Measurements from ENCODE around the gene TMED9. TPM values are rescaled to one million over a fixed set of nuclear protein-coding genes. Genes with fewer than 3 reads are reported as not detected.
A peak's percentile ranks its signal among the peaks of the same experiment; 100 is the strongest.
"Not testable (repeated sequence)": the region's sequence is repeated elsewhere in the genome, so short reads cannot be mapped to it uniquely, and the experiment has no call there.

TMED9 gene
- total and polyA plus RNA-seq, 3 experiments from 2014 or later = 138 to 142 (median 140) TPM

- H3K4me3 Mint-ChIP-seq; H3K27me3 ChIP-seq (ENCODE audit: insufficient read depth, low read length, poor library complexity, severe bottlenecking); H3K36me3 ChIP-seq (ENCODE audit: insufficient read depth, low read length); H3K27ac Mint-ChIP-seq; H3K4me3 ChIP-seq (ENCODE audit: low read length); CTCF ChIA-PET; H3K9me3 Mint-ChIP-seq; H3K27me3 Mint-ChIP-seq; POLR2A ChIA-PET; H3K27ac ChIP-seq (ENCODE audit: low read depth, low read length); H3K36me3 Mint-ChIP-seq; H3K9me3 ChIP-seq (ENCODE audit: low read length); DNase-seq; H3K4me1 ChIP-seq (ENCODE audit: insufficient read depth, low read length): not testable (repeated sequence)
- peaks cover 16 to 29% (median 24%) of the 10 kb centered on the region in 3 donors for H3K4me1 Mint-ChIP-seq
Observed at GRCh38 chr5:177559446-177559941, 32.5 kb upstream of the TMED9 start.

DNA sequence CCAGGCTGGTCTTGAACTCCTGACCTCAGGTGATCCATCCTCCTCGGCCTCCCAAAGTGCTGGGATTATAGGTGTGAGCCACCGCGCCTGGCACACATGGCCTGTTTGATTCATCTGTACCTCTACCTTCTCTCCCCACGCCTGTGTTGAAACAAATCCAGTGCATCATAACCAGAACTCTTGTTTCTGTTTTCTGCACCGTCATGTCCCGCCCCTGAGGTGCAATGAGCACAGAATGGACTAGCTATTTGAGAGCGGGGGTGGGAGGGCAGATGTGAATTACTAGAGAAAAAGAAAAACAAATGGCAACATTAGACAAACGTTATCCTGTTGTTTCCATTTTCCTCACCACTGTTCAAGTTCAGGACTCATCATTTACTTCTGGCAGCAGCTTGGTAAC, 27.0 kb upstream of the TMED9 start:
- Histone ChIP-seq H3K36me3 (ENCODE audit: insufficient read depth, low read length) (no peaks in the 10 kb centered on the region), H3K9me3 (ENCODE audit: low read length) (no peaks in the 10 kb centered on the region), H3K4me1 (ENCODE audit: insufficient read depth, low read length) (no peaks in the 10 kb centered on the region), H3K27ac (ENCODE audit: low read depth, low read length) (no peak overlapping the region), H3K27me3 (ENCODE audit: insufficient read depth, low read length, poor library complexity, severe bottlenecking) (no peaks in the 10 kb centered on the region), H3K4me3 (ENCODE audit: low read length) (no peak overlapping the region)
- CTCF ChIA-PET = interaction anchor here (0.7 kb wide), 1 partner anchor 40 kb away, joined by 3 read pairs; no protein-coding TSS in a partner anchor
- Mint-ChIP-seq H3K27ac (no peak overlapping the region), H3K4me1 (no peaks in the 10 kb centered on the region), H3K27me3 (peaks cover 7 to 23% of the 10 kb centered on the region in 2 donors), H3K36me3 (no peaks in the 10 kb centered on the region), H3K4me3 (no peak overlapping the region), H3K9me3 (no peaks in the 10 kb centered on the region)
- POLR2A ChIA-PET = interaction anchor here (0.7 kb wide), 1 partner anchor 986 kb away, joined by 4 read pairs; no protein-coding TSS in a partner anchor
- no peak for DNase-seq

- no peaks in the 10 kb centered on the region for H3K4me1 Mint-ChIP-seq
- H3K9me3 Mint-ChIP-seq = no peaks in the 10 kb centered on the region
- peak overlapping the region in 2 of 8 donors; percentile 6 to 56 for H3K27ac Mint-ChIP-seq
- Histone ChIP-seq H3K4me1 (ENCODE audit: insufficient read depth, low read length) (no peaks in the 10 kb centered on the region), H3K27ac (ENCODE audit: low read depth, low read length) (no peak overlapping the region), H3K4me3 (ENCODE audit: low read length) (no peak overlapping the region), H3K36me3 (ENCODE audit: insufficient read depth, low read length) (no peaks in the 10 kb centered on the region), H3K27me3 (ENCODE audit: insufficient read depth, low read length, poor library complexity, severe bottlenecking) (no peaks in the 10 kb centered on the region), H3K9me3 (ENCODE audit: low read length) (no peaks in the 10 kb centered on the region)
- no peaks in the 10 kb centered on the region for H3K36me3 Mint-ChIP-seq
- H3K4me3 Mint-ChIP-seq = no peak overlapping the region
- DNase-seq = no peak
- POLR2A ChIA-PET = no interaction called here
- CTCF ChIA-PET = no interaction called here
- H3K27me3 Mint-ChIP-seq = peaks cover 9 to 23% of the 10 kb centered on the region in 2 donors
Observed at GRCh38 chr5:177568326-177568725, 23.7 kb upstream of the TMED9 start.

DNA sequence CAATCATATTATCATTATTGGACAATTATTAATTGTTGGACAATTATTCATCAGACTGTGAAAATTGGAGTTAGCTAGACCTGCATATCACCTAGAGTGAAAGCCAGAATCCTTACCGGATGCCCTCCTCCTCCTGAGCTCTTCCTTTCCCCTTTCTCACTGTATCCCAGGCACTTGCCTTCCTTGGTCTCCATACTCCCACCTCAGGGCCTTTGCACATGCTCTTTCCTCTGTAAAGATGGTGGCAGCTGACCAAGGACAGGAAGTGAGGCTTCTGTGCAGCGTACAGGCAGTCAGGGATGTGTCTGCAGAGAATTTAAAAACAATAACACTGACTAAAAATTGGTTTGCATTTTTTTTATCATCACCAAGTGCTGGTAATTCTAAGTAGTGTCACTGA, 22.1 kb upstream of the TMED9 start:
- H3K27ac ChIP-seq (ENCODE audit: low read depth, low read length) = no peak overlapping the region
- no peaks in the 10 kb centered on the region for H3K27me3 ChIP-seq (ENCODE audit: insufficient read depth, low read length, poor library complexity, severe bottlenecking)
- DNase-seq = no peak
- Mint-ChIP-seq H3K36me3 (no peaks in the 10 kb centered on the region), H3K4me1 (no peaks in the 10 kb centered on the region), H3K27me3 (peaks cover 10 to 26% of the 10 kb centered on the region in 2 donors), H3K27ac (no peak overlapping the region), H3K4me3 (no peak overlapping the region), H3K9me3 (no peaks in the 10 kb centered on the region)
- CTCF ChIA-PET = no interaction called here
- POLR2A ChIA-PET = no interaction called here
- H3K4me1 ChIP-seq (ENCODE audit: insufficient read depth, low read length) = no peaks in the 10 kb centered on the region
- no peaks in the 10 kb centered on the region for H3K9me3 ChIP-seq (ENCODE audit: low read length)
- no peaks in the 10 kb centered on the region for H3K36me3 ChIP-seq (ENCODE audit: insufficient read depth, low read length)
- no peak overlapping the region for H3K4me3 ChIP-seq (ENCODE audit: low read length)

GRCh38 chr5:177575488-177575887, 16.5 kb upstream of the TMED9 start:
- no peaks in the 10 kb centered on the region for H3K36me3 Mint-ChIP-seq
- DNase-seq = no peak
- Histone ChIP-seq H3K27ac (ENCODE audit: low read depth, low read length) (no peak overlapping the region), H3K9me3 (ENCODE audit: low read length) (no peaks in the 10 kb centered on the region), H3K27me3 (ENCODE audit: insufficient read depth, low read length, poor library complexity, severe bottlenecking) (no peaks in the 10 kb centered on the region), H3K36me3 (ENCODE audit: insufficient read depth, low read length) (no peaks in the 10 kb centered on the region), H3K4me1 (ENCODE audit: insufficient read depth, low read length) (no peaks in the 10 kb centered on the region), H3K4me3 (ENCODE audit: low read length) (no peak overlapping the region)
- no peaks in the 10 kb centered on the region for H3K9me3 Mint-ChIP-seq
- POLR2A ChIA-PET = no interaction called here
- peaks cover 3 to 8% of the 10 kb centered on the region in 2 donors for H3K27me3 Mint-ChIP-seq
- no peak overlapping the region for H3K27ac Mint-ChIP-seq
- CTCF ChIA-PET = no interaction called here
- no peaks in the 10 kb centered on the region for H3K4me1 Mint-ChIP-seq
- H3K4me3 Mint-ChIP-seq = no peak overlapping the region

DNA sequence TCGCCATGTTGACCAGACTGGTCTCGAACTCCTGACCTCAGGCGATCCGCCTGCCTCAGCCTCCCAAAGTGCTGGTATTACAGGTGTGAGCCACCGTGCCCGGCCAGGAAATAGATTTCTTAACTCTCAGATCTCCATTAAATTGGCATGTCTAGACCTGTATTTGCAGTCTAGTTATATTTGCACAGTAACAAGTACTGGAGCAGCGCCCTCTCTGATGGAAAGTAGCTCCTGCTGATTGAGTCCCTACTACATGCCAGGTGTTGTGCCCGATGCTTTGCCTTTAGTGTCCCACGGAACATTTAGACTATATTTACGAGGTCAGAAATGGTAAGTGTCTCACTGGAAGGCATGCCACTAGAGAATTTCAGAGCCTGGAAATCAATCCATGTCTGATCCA, 15.8 kb upstream of the TMED9 start:
- no peaks in the 10 kb centered on the region for H3K4me1 ChIP-seq (ENCODE audit: insufficient read depth, low read length)
- CTCF ChIA-PET = no interaction called here
- no peak overlapping the region for H3K4me3 Mint-ChIP-seq

DNA sequence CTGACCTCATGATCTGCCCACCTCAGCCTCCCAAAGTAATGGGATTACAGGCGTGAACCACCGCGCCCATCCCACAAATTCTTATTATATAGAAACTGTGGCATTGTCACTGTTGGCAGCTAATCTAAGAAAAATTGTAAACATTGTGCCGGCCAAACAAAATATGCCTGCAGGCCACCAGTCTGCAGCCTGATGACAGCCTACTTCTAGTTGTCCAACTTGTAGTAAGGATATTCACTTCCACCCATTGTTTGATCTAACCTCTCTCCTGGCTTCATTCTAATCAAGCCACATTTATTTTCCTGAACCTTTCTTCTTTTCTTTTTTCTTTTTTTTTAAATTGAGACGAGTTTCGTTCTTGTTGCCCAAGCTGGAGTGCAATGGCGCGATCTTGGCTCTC, 13.7 kb upstream of the TMED9 start:
- H3K27ac Mint-ChIP-seq = no peak overlapping the region
- Histone ChIP-seq H3K27ac (ENCODE audit: low read depth, low read length) (no peak overlapping the region), H3K27me3 (ENCODE audit: insufficient read depth, low read length, poor library complexity, severe bottlenecking) (no peaks in the 10 kb centered on the region), H3K36me3 (ENCODE audit: insufficient read depth, low read length) (no peaks in the 10 kb centered on the region), H3K9me3 (ENCODE audit: low read length) (no peaks in the 10 kb centered on the region), H3K4me1 (ENCODE audit: insufficient read depth, low read length) (no peaks in the 10 kb centered on the region), H3K4me3 (ENCODE audit: low read length) (no peak overlapping the region)
- no peaks in the 10 kb centered on the region for H3K4me1 Mint-ChIP-seq
- no peaks in the 10 kb centered on the region for H3K9me3 Mint-ChIP-seq
- peaks cover 2 to 14% of the 10 kb centered on the region in 2 donors for H3K27me3 Mint-ChIP-seq
- no peak overlapping the region for H3K4me3 Mint-ChIP-seq
- POLR2A ChIA-PET = interaction anchor here (0.7 kb wide), 1 partner anchor 1933 kb away, joined by 8 read pairs; no protein-coding TSS in a partner anchor
- DNase-seq = no peak
- CTCF ChIA-PET = no interaction called here
- H3K36me3 Mint-ChIP-seq = no peaks in the 10 kb centered on the region

More for the DNA sequence above, 15.8 kb upstream of the TMED9 start:
- no peaks in the 10 kb centered on the region for H3K9me3 Mint-ChIP-seq
- no peak for DNase-seq
- Histone ChIP-seq H3K9me3 (ENCODE audit: low read length) (no peaks in the 10 kb centered on the region), H3K27me3 (ENCODE audit: insufficient read depth, low read length, poor library complexity, severe bottlenecking) (no peaks in the 10 kb centered on the region), H3K27ac (ENCODE audit: low read depth, low read length) (no peak overlapping the region), H3K4me3 (ENCODE audit: low read length) (no peak overlapping the region), H3K36me3 (ENCODE audit: insufficient read depth, low read length) (no peaks in the 10 kb centered on the region)
- no peaks in the 10 kb centered on the region for H3K36me3 Mint-ChIP-seq
- no peak overlapping the region for H3K27ac Mint-ChIP-seq
- no peaks in the 10 kb centered on the region for H3K4me1 Mint-ChIP-seq
- POLR2A ChIA-PET = no interaction called here
- peaks cover 3 to 10% of the 10 kb centered on the region in 2 donors for H3K27me3 Mint-ChIP-seq

DNA sequence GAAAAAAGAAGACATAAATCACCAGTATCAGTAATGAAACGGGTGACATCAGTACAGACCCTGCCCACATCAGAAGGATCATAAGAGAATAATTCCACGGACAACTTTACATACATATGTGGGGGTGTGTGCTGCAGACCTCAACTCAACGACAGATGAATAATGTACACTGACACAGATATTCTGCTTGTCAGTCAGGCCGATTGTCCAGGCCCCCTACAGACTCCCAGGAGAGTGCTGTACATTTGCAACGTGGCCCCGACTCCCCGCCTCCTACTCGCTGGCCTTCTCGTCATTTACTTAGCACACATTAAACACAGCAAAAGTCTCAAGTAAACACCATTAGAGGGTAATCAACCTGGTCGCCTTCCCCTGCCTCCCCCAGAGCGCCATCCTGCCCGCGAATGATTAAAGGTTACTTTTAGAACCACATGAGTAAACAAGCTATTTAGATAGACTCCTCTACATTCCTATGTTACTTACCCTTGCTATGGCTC, 3.5 kb upstream of the TMED9 start:
- Histone ChIP-seq H3K36me3 (ENCODE audit: insufficient read depth, low read length) (peaks cover 3% of the 10 kb centered on the region), H3K9me3 (ENCODE audit: low read length) (no peaks in the 10 kb centered on the region), H3K27me3 (ENCODE audit: insufficient read depth, low read length, poor library complexity, severe bottlenecking) (peaks cover 3% of the 10 kb centered on the region), H3K4me3 (ENCODE audit: low read length) (no peak overlapping the region), H3K27ac (ENCODE audit: low read depth, low read length) (no peak overlapping the region), H3K4me1 (ENCODE audit: insufficient read depth, low read length) (peaks cover 15% of the 10 kb centered on the region)
- DNase-seq = no peak
- Mint-ChIP-seq H3K4me3 (peak overlapping the region in 1 of 7 donors; percentile 43), H3K4me1 (peaks cover 13 to 21% (median 21%) of the 10 kb centered on the region in 3 donors), H3K27me3 (peaks cover 18 to 54% of the 10 kb centered on the region in 2 donors), H3K36me3 (peaks cover 2 to 12% (median 3%) of the 10 kb centered on the region in 3 donors), H3K9me3 (no peaks in the 10 kb centered on the region), H3K27ac (no peak overlapping the region)
- CTCF ChIA-PET = no interaction called here
- POLR2A ChIA-PET = no interaction called here

Measured in CD8-positive, alpha-beta memory T cell (primary cell).